Fibroblast of lung (primary cell): Measurements from ENCODE around the gene TTF2.

ENCODE experiments used
- EZH2 ChIP-seq: IDR thresholded peaks from 2 replicates; pipeline ENCODE4 v1.5.1; 2012; ENCODE audit warnings: low read length, control low read depth, mild to moderate bottlenecking; ENCODE audit errors: missing control alignments
- TF ChIP-seq, protein P1 (sequence below), 2 donors: IDR thresholded peaks in 1 of 2; conservative IDR thresholded peaks in 1 of 2; 1 replicate in 1 of 2; 2 replicates in 1 of 2; pipeline ENCODE4 v1.5.1; 2011 to 2012; ENCODE audit warnings: low read length in 2 of 2, control low read depth in 1 of 2, inconsistent platforms in 1 of 2, low read depth in 1 of 2, mild to moderate bottlenecking in 1 of 2

DNA sequence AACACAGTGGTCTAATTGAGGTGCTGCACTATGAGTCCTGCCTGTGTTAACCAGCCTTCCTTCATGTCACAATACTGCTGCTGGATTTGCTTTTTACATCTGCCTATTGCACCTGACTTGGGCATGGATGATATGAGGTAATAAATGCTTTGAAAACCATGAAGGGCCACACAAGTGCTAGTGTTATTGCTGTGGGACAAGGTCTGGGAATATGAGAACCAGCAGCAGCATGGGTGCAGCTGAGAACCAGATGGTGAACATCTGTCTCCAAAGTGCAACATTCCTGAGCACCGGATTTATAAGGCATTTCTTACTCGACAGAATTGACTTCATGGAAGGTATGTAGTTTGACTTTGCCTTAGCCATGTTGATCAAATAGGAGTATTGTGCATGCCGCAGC, 44.9 kb downstream of the TTF2 start:
- TF ChIP-seq, protein P1, sequence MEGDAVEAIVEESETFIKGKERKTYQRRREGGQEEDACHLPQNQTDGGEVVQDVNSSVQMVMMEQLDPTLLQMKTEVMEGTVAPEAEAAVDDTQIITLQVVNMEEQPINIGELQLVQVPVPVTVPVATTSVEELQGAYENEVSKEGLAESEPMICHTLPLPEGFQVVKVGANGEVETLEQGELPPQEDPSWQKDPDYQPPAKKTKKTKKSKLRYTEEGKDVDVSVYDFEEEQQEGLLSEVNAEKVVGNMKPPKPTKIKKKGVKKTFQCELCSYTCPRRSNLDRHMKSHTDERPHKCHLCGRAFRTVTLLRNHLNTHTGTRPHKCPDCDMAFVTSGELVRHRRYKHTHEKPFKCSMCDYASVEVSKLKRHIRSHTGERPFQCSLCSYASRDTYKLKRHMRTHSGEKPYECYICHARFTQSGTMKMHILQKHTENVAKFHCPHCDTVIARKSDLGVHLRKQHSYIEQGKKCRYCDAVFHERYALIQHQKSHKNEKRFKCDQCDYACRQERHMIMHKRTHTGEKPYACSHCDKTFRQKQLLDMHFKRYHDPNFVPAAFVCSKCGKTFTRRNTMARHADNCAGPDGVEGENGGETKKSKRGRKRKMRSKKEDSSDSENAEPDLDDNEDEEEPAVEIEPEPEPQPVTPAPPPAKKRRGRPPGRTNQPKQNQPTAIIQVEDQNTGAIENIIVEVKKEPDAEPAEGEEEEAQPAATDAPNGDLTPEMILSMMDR (conservative IDR thresholded peaks at IDR 0.05 in 1 of 2, IDR thresholded peaks at IDR 0.05 in 1 of 2; ENCODE audit: low read depth in 1 of 2, low read length in 2 of 2): no peak
- TF ChIP-seq EZH2: no peak
